A673 (cell line): ENCODE results near the gene GGCT. TPM values are rescaled to one million over a fixed set of nuclear protein-coding genes. Genes with fewer than 3 reads are reported as not detected.

Source experiments
- BruUV-seq: library from RNA; stranded (reverse); fragments of 400-500 nt; replicated peaks from 2 replicates; lab custom pipeline; 2021; lab: Mats Ljungman, UMichigan
- CTCF ChIA-PET: fragments of 300-600 bp; sonication (Branson Sonifier 250); formaldehyde crosslinking; loops from one replicate; lab custom pipeline; 2022; ENCODE audit warnings: antibody characterized with exemption; lab: Charles Lee
- POLR2A ChIA-PET: fragments of 300-600 bp; sonication (Branson Sonifier 250); formaldehyde crosslinking; loops from one replicate; lab custom pipeline; 2022; ENCODE audit warnings: antibody characterized with exemption; ENCODE audit not compliant: low non-redundant PET; lab: Charles Lee
- DNase-seq: peaks from one replicate; pipeline ENCODE4 v3.0.0-alpha.2; 2015; ENCODE audit warnings: low spot score
- H3K27ac ChIP-seq: fragments of 200-600 bp; sonication (generic); 2 replicates; pipeline ENCODE4 v1.5.1; 2016; ENCODE audit warnings: mixed run types, low read depth, mild to moderate bottlenecking, mixed read lengths, antibody characterized with exemption, low read length; ENCODE audit not compliant: poor library complexity, severe bottlenecking
- H3K27me3 ChIP-seq: fragments of 200-600 bp; sonication (generic); replicated peaks from 2 replicates; pipeline ENCODE4 v1.6.1; 2017; ENCODE audit warnings: mixed run types, low read depth, mild to moderate bottlenecking, mixed read lengths, antibody characterized with exemption, low read length; ENCODE audit not compliant: insufficient read depth, poor library complexity
- H3K36me3 ChIP-seq: fragments of 200-600 bp; sonication (generic); 2 replicates; pipeline ENCODE4 v1.6.1; 2016; ENCODE audit warnings: mixed run types, mild to moderate bottlenecking, mixed read lengths, antibody characterized with exemption, low read length; ENCODE audit not compliant: insufficient read depth, poor library complexity, severe bottlenecking
- H3K4me1 ChIP-seq: fragments of 200-600 bp; sonication (generic); 2 replicates; pipeline ENCODE4 v1.6.1; 2017; ENCODE audit warnings: mixed run types, mild to moderate bottlenecking, mixed read lengths, antibody characterized with exemption, low read length; ENCODE audit not compliant: insufficient read depth, poor library complexity, severe bottlenecking
- H3K4me3 ChIP-seq: fragments of 200-600 bp; sonication (generic); 2 replicates; pipeline ENCODE4 v1.5.1; 2016; ENCODE audit warnings: low read depth, mixed run types, mild to moderate bottlenecking, mixed read lengths, low read length; ENCODE audit not compliant: poor library complexity, severe bottlenecking
- H3K9me3 ChIP-seq: fragments of 200-600 bp; sonication (generic); 2 replicates; pipeline ENCODE4 v1.6.1; 2016; ENCODE audit warnings: mixed run types, low read depth, mild to moderate bottlenecking, mixed read lengths, antibody characterized with exemption, low read length; ENCODE audit not compliant: poor library complexity, severe bottlenecking
- EZH2 ChIP-seq: fragments of 200-600 bp; sonication (generic); IDR thresholded peaks from 2 replicates; pipeline ENCODE4 v1.6.1; 2017; ENCODE audit warnings: borderline replicate concordance, low read depth, mild to moderate bottlenecking, mixed read lengths, antibody characterized with exemption, low read length; ENCODE audit not compliant: poor library complexity, severe bottlenecking
- intact Hi-C: fragments of 100-400 bp; cut with micrococcal nuclease; formaldehyde crosslinking; loops from one replicate; pipeline ENCODE4 v1.10.0; 2022; ENCODE audit not compliant: unreplicated experiment
- total RNA-seq: library from RNA; stranded (reverse); gene quantifications from 2 replicates; pipeline ENCODE4 v1.2.3, GENCODE V29; 2021
- TF ChIP-seq, protein P1 (sequence below): fragments of 300-800, 200-600 bp; sonication (generic); conservative IDR thresholded peaks from 2 replicates; pipeline ENCODE4 v1.5.1; 2017; ENCODE audit warnings: low read depth, mild to moderate bottlenecking, antibody characterized with exemption, low read length, moderate library complexity, mixed read lengths

GGCT gene
- total RNA-seq, 1 experiment from 2014 or later, result 66.0 TPM

GRCh38 chr7:30452280-30452930 is 52.2 kb downstream of the GGCT start:
- Histone ChIP-seq H3K4me1 (peaks cover 10% of the 10 kb centered on the region), H3K27ac (no peak overlapping the region), H3K9me3 (no peaks in the 10 kb centered on the region), H3K4me3 (no peak overlapping the region), H3K36me3 (no peaks in the 10 kb centered on the region), H3K27me3 (no peaks in the 10 kb centered on the region)
- CTCF ChIA-PET, result no interaction called here
- DNase-seq, result no peak
- no TSS peak for BruUV-seq
- POLR2A ChIA-PET, result interaction anchor here (0.6 kb wide), 1 partner anchor 762 kb away, joined by 3 read pairs; no protein-coding TSS in a partner anchor
- intact Hi-C loops, result no loop called here
- no peak for TF ChIP-seq EZH2
- TF ChIP-seq, protein P1, sequence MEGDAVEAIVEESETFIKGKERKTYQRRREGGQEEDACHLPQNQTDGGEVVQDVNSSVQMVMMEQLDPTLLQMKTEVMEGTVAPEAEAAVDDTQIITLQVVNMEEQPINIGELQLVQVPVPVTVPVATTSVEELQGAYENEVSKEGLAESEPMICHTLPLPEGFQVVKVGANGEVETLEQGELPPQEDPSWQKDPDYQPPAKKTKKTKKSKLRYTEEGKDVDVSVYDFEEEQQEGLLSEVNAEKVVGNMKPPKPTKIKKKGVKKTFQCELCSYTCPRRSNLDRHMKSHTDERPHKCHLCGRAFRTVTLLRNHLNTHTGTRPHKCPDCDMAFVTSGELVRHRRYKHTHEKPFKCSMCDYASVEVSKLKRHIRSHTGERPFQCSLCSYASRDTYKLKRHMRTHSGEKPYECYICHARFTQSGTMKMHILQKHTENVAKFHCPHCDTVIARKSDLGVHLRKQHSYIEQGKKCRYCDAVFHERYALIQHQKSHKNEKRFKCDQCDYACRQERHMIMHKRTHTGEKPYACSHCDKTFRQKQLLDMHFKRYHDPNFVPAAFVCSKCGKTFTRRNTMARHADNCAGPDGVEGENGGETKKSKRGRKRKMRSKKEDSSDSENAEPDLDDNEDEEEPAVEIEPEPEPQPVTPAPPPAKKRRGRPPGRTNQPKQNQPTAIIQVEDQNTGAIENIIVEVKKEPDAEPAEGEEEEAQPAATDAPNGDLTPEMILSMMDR, result no peak

DNA sequence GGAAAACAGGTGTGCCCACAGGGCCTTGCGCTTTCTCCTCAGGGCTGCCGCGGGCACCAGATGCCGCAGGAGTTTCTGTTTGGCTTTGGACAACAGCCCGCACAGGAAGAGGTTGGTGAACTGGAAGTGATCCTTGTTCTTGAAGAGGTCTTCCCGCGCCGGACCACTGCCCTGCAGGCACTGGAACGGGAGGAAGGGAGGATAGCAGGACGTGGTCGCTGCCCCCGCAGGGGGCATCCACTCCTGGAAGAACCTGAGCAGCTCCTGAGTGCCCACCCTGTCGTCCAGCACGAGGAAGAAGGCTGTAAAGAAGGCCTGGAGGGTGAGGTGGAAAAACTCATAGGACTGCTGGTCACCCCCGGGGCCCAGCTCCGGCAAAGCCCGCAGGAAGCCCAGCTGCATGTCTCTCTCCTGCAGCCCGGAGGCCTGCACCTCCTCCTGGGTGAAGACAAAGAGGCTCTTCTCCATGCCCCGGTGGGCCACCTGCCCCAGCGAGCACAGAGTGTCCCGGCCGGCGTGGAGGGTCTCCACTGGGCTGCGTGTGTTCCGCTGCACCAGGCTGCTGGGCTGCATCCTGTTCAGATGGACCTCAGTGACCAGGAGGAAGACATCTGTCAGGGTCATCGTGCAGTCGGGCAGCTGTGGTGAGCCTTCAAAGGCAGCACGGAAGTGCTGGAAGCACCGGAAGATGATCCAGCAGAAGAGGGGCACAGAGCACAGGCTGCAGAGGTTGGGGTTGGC is 52.9 kb downstream of the GGCT start:
- Histone ChIP-seq H3K4me1 (peaks cover 10% of the 10 kb centered on the region), H3K36me3 (no peaks in the 10 kb centered on the region), H3K9me3 (no peaks in the 10 kb centered on the region), H3K27ac (no peak overlapping the region), H3K4me3 (no peak overlapping the region), H3K27me3 (no peaks in the 10 kb centered on the region)
- no TSS peak for BruUV-seq
- intact Hi-C loops, result no loop called here
- no peak for DNase-seq
- ChIA-PET CTCF (no interaction called here), POLR2A (no interaction called here)
- TF ChIP-seq EZH2, result no peak
- TF ChIP-seq, protein P1, result no peak

GRCh38 chr7:30450983-30451497 is 53.6 kb downstream of the GGCT start:
- H3K4me1 ChIP-seq, result peaks cover 10% of the 10 kb centered on the region
- no peaks in the 10 kb centered on the region for H3K36me3 ChIP-seq
- DNase-seq, result no peak
- intact Hi-C loops, result no loop called here
- H3K9me3 ChIP-seq, result no peaks in the 10 kb centered on the region
- no peak overlapping the region for H3K27ac ChIP-seq
- ChIA-PET CTCF (no interaction called here), POLR2A (no interaction called here)
- BruUV-seq, result no TSS peak
- TF ChIP-seq, protein P1, result no peak
- no peak for TF ChIP-seq EZH2
- no peak overlapping the region for H3K4me3 ChIP-seq
- no peaks in the 10 kb centered on the region for H3K27me3 ChIP-seq
